Stimulated activated CD4-positive, alpha-beta T cell treated with anti-CD3 and anti-CD28 coated beads, Interleukin-2, amount 100 ng/mL, for 24 hours (primary cell): ENCODE measurements around the gene MMP26.

Experiments
- DNase-seq, 2 donors: peaks; one replicate each; pipeline ENCODE4 v3.0.0-alpha.2; 2020

MMP26 gene

GRCh38 chr11:4727171-4727570, 22.6 kb downstream of the MMP26 start:
- DNase-seq, result no peak

DNA sequence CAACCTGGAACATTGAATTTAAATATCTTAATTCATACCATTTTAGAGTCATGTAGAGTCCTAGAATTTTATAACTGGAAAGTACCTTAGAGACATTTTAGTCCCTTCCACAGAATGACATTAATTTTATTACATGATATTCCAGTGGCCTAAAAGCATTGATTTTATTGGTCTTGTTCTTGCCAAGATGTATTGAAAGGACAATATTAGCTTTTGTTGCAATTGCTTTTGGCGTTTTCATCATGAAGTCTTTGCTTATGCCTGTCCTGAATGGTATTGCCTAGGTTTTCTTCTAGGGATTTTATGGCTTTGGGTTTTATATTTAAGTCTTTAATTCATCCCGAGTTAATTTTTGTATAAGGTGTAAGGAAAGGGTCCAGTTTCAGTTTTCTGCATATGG, 36.2 kb downstream of the MMP26 start:
- no peak for DNase-seq

DNA sequence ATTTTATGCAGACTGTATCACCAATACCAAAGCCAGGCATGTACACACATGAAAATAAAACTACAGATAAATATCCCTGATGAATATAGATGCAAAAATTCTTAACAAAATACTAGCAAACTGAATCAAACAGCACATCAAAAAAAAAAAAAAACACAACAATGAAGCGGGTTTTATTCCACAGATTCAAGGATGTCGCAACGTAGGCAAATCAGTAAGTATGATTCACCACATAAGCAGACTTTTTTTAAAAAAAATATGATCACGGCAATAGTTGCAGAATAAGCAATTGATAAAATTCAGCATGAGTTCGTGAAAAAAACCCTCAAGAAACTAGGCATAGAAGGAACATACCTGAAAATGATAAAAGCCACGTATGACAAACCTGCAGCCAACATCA, 43.9 kb downstream of the MMP26 start:
- DNase-seq, result no peak

DNA sequence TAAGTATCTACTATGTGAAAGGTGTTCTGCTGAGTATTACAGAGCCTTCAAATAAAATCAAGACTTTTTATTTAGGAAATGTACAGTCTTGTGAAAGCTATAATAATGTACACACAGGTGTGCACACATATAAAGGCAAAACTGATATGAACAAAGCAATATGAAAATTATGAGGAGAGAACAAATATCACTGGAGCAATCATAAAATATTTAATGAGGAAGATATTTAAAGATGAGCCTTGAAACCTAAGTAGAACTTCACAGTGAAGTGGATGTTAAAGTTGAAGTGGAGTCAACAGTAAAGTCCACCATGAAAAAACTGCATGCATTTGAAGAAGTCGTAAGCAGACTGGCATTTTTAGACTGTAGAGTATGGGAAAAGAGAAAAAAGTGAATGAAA, 46.6 kb downstream of the MMP26 start:
- DNase-seq, result no peak
